MM.1S (cell line): ENCODE results near the gene LCT.

ENCODE experiments used
- DNase-seq: peaks from one replicate; pipeline ENCODE4 v3.0.0-alpha.2; 2015
- H2AFZ ChIP-seq: fragments of 300-600 bp; sonication (generic); 2 replicates; pipeline ENCODE4 v1.6.0; 2016; ENCODE audit warnings: antibody characterized with exemption, low read length
- H3F3A ChIP-seq: fragments of 300-600 bp; sonication (generic); 2 replicates; pipeline ENCODE4 v1.6.1; 2016; ENCODE audit warnings: mild to moderate bottlenecking, antibody characterized with exemption, low read length, moderate library complexity, mixed read lengths; ENCODE audit not compliant: insufficient read depth
- H3K27ac ChIP-seq: fragments of 300-600 bp; sonication (generic); 2 replicates; pipeline ENCODE4 v1.5.1; 2016; ENCODE audit warnings: mild to moderate bottlenecking, low read length
- H3K27me3 ChIP-seq: fragments of 300-600 bp; sonication (generic); replicated peaks from 2 replicates; pipeline ENCODE4 v1.6.0; 2016; ENCODE audit warnings: low read length; ENCODE audit not compliant: insufficient read depth
- H3K36me3 ChIP-seq: fragments of 300-600 bp; sonication (generic); replicated peaks from 2 replicates; pipeline ENCODE4 v1.6.1; 2016; ENCODE audit warnings: mild to moderate bottlenecking, low read length, mixed read lengths; ENCODE audit not compliant: insufficient read depth
- H3K4me1 ChIP-seq: fragments of 300-600 bp; sonication (generic); 2 replicates; pipeline ENCODE4 v1.6.1; 2016; ENCODE audit warnings: low read length, mixed read lengths
- H3K4me2 ChIP-seq: fragments of 300-600 bp; sonication (generic); 2 replicates; pipeline ENCODE4 v1.6.0; 2016; ENCODE audit warnings: low read depth, low read length
- H3K4me3 ChIP-seq: fragments of 300-600 bp; sonication (generic); 2 replicates; pipeline ENCODE4 v1.5.1; 2016; ENCODE audit warnings: low read length, mixed read lengths
- H3K79me2 ChIP-seq: fragments of 300-600 bp; sonication (generic); 2 replicates; pipeline ENCODE4 v1.6.1; 2016; ENCODE audit warnings: mixed run types, low read length, mixed read lengths
- H3K9ac ChIP-seq: fragments of 300-600 bp; sonication (generic); 2 replicates; pipeline ENCODE4 v1.6.1; 2016; ENCODE audit warnings: low read length, mixed read lengths
- H3K9me2 ChIP-seq: fragments of 300-600 bp; sonication (generic); replicated peaks from 2 replicates; pipeline ENCODE4 v1.6.1; 2016; ENCODE audit warnings: mild to moderate bottlenecking, low read length, mixed read lengths; ENCODE audit not compliant: insufficient read depth
- H3K9me3 ChIP-seq: fragments of 300-600 bp; sonication (generic); replicated peaks from 2 replicates; pipeline ENCODE4 v1.6.1; 2016; ENCODE audit warnings: mild to moderate bottlenecking, low read length, mixed read lengths; ENCODE audit not compliant: insufficient read depth
- H4K20me1 ChIP-seq: fragments of 300-600 bp; sonication (generic); 2 replicates; pipeline ENCODE4 v1.6.1; 2016; ENCODE audit warnings: mild to moderate bottlenecking, low read length, moderate library complexity, mixed read lengths; ENCODE audit not compliant: insufficient read depth
- CTCF ChIP-seq: fragments of 300-600 bp; sonication (generic); IDR thresholded peaks from 2 replicates; pipeline ENCODE4 v1.5.1; 2016; ENCODE audit warnings: antibody characterized with exemption, low read length, mixed read lengths
- EZH2 ChIP-seq: fragments of 300-600 bp; sonication (generic); optimal IDR thresholded peaks from 2 replicates; pipeline ENCODE3; 2017; ENCODE audit warnings: low read depth, mild to moderate bottlenecking, antibody characterized with exemption, low read length, mixed read lengths
- EZH2phosphoT487 ChIP-seq: fragments of 300-600 bp; sonication (generic); IDR thresholded peaks from 2 replicates; pipeline ENCODE4 v1.6.1; 2018; ENCODE audit warnings: antibody characterized with exemption, low read length

Gene LCT

GRCh38 chr2:135849087-135849486 is 12.1 kb upstream of the LCT start:
- H2AFZ ChIP-seq, result no peak overlapping the region
- H4K20me1 ChIP-seq, result no peaks in the 10 kb centered on the region
- H3K27me3 ChIP-seq, result no peaks in the 10 kb centered on the region
- no peak overlapping the region for H3K4me3 ChIP-seq
- DNase-seq, result no peak
- H3F3A ChIP-seq, result no peaks in the 10 kb centered on the region
- H3K4me1 ChIP-seq, result no peaks in the 10 kb centered on the region
- no peak overlapping the region for H3K9ac ChIP-seq
- H3K9me2 ChIP-seq, result no peaks in the 10 kb centered on the region
- peaks cover 8% of the 10 kb centered on the region for H3K79me2 ChIP-seq
- TF ChIP-seq EZH2, result no peak
- no peak for TF ChIP-seq EZH2phosphoT487
- no peak for TF ChIP-seq CTCF
- H3K9me3 ChIP-seq, result no peaks in the 10 kb centered on the region
- H3K36me3 ChIP-seq, result peaks cover 10% of the 10 kb centered on the region; the same call in 1 of the 2 replicates
- H3K27ac ChIP-seq, result no peak overlapping the region
- H3K4me2 ChIP-seq, result no peak overlapping the region

- Histone ChIP-seq H2AFZ (no peak overlapping the region), H3K27ac (no peak overlapping the region), H3K36me3 (peaks cover 15% of the 10 kb centered on the region; the same call in 1 of the 2 replicates), H3K4me1 (no peaks in the 10 kb centered on the region), H3K27me3 (no peaks in the 10 kb centered on the region), H3K4me2 (no peak overlapping the region), H3F3A (no peaks in the 10 kb centered on the region), H3K9me2 (no peaks in the 10 kb centered on the region), H3K79me2 (peaks cover 4% of the 10 kb centered on the region), H4K20me1 (no peaks in the 10 kb centered on the region), H3K9ac (no peak overlapping the region), H3K4me3 (no peak overlapping the region), H3K9me3 (no peaks in the 10 kb centered on the region)
- no peak for DNase-seq
- TF ChIP-seq EZH2phosphoT487 (no peak), EZH2 (no peak), CTCF (no peak)
Observed at GRCh38 chr2:135845997-135846396, 9.0 kb upstream of the LCT start.

- Histone ChIP-seq H3K9me3 (no peaks in the 10 kb centered on the region), H3K4me3 (no peak overlapping the region), H3K79me2 (peaks cover 4% of the 10 kb centered on the region; the same call in 1 of the 2 replicates), H2AFZ (no peak overlapping the region), H3K4me2 (no peak overlapping the region), H4K20me1 (no peaks in the 10 kb centered on the region), H3K4me1 (no peaks in the 10 kb centered on the region), H3F3A (no peaks in the 10 kb centered on the region), H3K27ac (no peak overlapping the region), H3K36me3 (peaks cover 15% of the 10 kb centered on the region; the same call in 1 of the 2 replicates), H3K27me3 (no peaks in the 10 kb centered on the region), H3K9ac (no peak overlapping the region), H3K9me2 (no peaks in the 10 kb centered on the region)
- DNase-seq, result no peak
- no peak for TF ChIP-seq CTCF
- TF ChIP-seq EZH2phosphoT487, result no peak
- no peak for TF ChIP-seq EZH2
Observed at GRCh38 chr2:135845257-135845656, 8.3 kb upstream of the LCT start.
